GM23338 (cell line): ENCODE measurements around the gene CRKL. TPM values are rescaled to one million over a fixed set of nuclear protein-coding genes. Genes with fewer than 3 reads are reported as not detected.

Source experiments
- ATAC-seq: fragments of 200-7000 bp; cut with Tn5 transposase; 3 replicates; pipeline ENCODE4 v1.9.1; 2020
- DNase-seq: peaks from one replicate; pipeline ENCODE4 v3.0.0-alpha.2; 2015; ENCODE audit warnings: low spot score
- H2AFZ ChIP-seq: fragments of 200-600 bp; sonication (generic); 2 replicates; pipeline ENCODE4 v1.8.0; 2016; ENCODE audit warnings: antibody characterized with exemption, mild to moderate bottlenecking, moderate library complexity
- H3F3A ChIP-seq: fragments of 200-600 bp; sonication (generic); replicated peaks from 2 replicates; pipeline ENCODE4 v1.8.0; 2017; ENCODE audit warnings: antibody characterized with exemption, mixed run types, low read depth
- H3K27ac ChIP-seq: fragments of 200-600 bp; sonication (generic); 2 replicates; pipeline ENCODE4 v1.6.1; 2016; ENCODE audit warnings: low read depth
- H3K27me3 ChIP-seq: fragments of 200-600 bp; sonication (generic); 2 replicates; pipeline ENCODE4 v1.8.0; 2016; ENCODE audit warnings: mild to moderate bottlenecking, mixed run types, moderate library complexity; ENCODE audit not compliant: insufficient read depth
- H3K36me3 ChIP-seq: fragments of 200-600 bp; sonication (generic); 2 replicates; pipeline ENCODE4 v1.8.0; 2016; ENCODE audit warnings: mild to moderate bottlenecking; ENCODE audit not compliant: insufficient read depth
- H3K4me1 ChIP-seq: fragments of 200-600 bp; sonication (generic); 2 replicates; pipeline ENCODE4 v1.8.0; 2016; ENCODE audit warnings: mild to moderate bottlenecking, moderate library complexity; ENCODE audit not compliant: insufficient read depth
- H3K4me2 ChIP-seq: fragments of 200-600 bp; sonication (generic); 2 replicates; pipeline ENCODE4 v1.7.1; 2017; ENCODE audit warnings: mixed run types
- H3K4me3 ChIP-seq: fragments of 200-600 bp; sonication (generic); 2 replicates; pipeline ENCODE4 v1.6.1; 2016; ENCODE audit warnings: mixed run types
- H3K79me2 ChIP-seq: fragments of 200-600 bp; sonication (generic); replicated peaks from 2 replicates; pipeline ENCODE4 v1.8.0; 2017; ENCODE audit warnings: mild to moderate bottlenecking; ENCODE audit not compliant: insufficient read depth
- H3K9me2 ChIP-seq: fragments of 200-600 bp; sonication (generic); 2 replicates; pipeline ENCODE4 v1.8.0; 2017; ENCODE audit not compliant: insufficient read depth
- H4K20me1 ChIP-seq: fragments of 200-600 bp; sonication (generic); replicated peaks from 2 replicates; pipeline ENCODE4 v1.8.0; 2017; ENCODE audit warnings: mild to moderate bottlenecking; ENCODE audit not compliant: insufficient read depth
- H3K27ac Mint-ChIP-seq: 2 replicates; pipeline ENCODE4 v1.8.0; 2020; ENCODE audit warnings: inconsistent platforms, mild to moderate bottlenecking, moderate library complexity, mixed read lengths
- H3K27me3 Mint-ChIP-seq: 3 replicates; pipeline ENCODE4 v1.8.0; 2022; ENCODE audit warnings: low read depth, mild to moderate bottlenecking, moderate library complexity, mixed read lengths, inconsistent platforms; ENCODE audit not compliant: insufficient read depth, poor library complexity
- H3K36me3 Mint-ChIP-seq: 3 replicates; pipeline ENCODE4 v1.8.0; 2021; ENCODE audit warnings: low read depth, mild to moderate bottlenecking, inconsistent platforms, moderate library complexity, mixed read lengths
- H3K4me1 Mint-ChIP-seq: 3 replicates; pipeline ENCODE4 v1.8.0; 2020; ENCODE audit warnings: mild to moderate bottlenecking, inconsistent platforms, mixed read lengths
- H3K4me3 Mint-ChIP-seq: 3 replicates; pipeline ENCODE4 v1.8.0; 2021; ENCODE audit warnings: moderate library complexity, mild to moderate bottlenecking, inconsistent platforms, mixed read lengths
- H3K9me3 Mint-ChIP-seq: 3 replicates; pipeline ENCODE4 v1.8.0; 2020; ENCODE audit warnings: moderate library complexity, mild to moderate bottlenecking, inconsistent platforms, mixed read lengths
- CREB1 ChIP-seq: fragments of 250-450 bp; sonication (Bioruptor Pico); IDR thresholded peaks from 2 replicates; pipeline ENCODE4 v1.5.0; 2020; ENCODE audit warnings: low read depth, mild to moderate bottlenecking, moderate library complexity
- EZH2 ChIP-seq: fragments of 200-600 bp; sonication (generic); IDR thresholded peaks from one replicate; pipeline ENCODE4 v1.8.0; 2017; ENCODE audit warnings: antibody characterized with exemption, mild to moderate bottlenecking, low read depth; ENCODE audit not compliant: unreplicated experiment
- EZH2phosphoT487 ChIP-seq: fragments of 200-600 bp; sonication (generic); IDR thresholded peaks from one replicate; pipeline ENCODE4 v1.8.1; 2018; ENCODE audit warnings: antibody characterized with exemption; ENCODE audit not compliant: unreplicated experiment
- JUNB ChIP-seq: IDR thresholded peaks from one replicate; pipeline ENCODE4 v1.6.1; 2016; ENCODE audit warnings: antibody characterized with exemption; ENCODE audit not compliant: unreplicated experiment
- NANOG ChIP-seq: IDR thresholded peaks from 2 replicates; pipeline ENCODE4 v1.6.1; 2016; ENCODE audit warnings: antibody characterized with exemption, borderline replicate concordance
- POLR2AphosphoS5 ChIP-seq: IDR thresholded peaks from 2 replicates; pipeline ENCODE4 v1.6.1; 2016; ENCODE audit warnings: antibody characterized with exemption, low read depth
- ZNF114 ChIP-seq: fragments of 250-450 bp; sonication (Bioruptor Pico); IDR thresholded peaks from 2 replicates; pipeline ENCODE4 v1.5.0; 2020; ENCODE audit warnings: mild to moderate bottlenecking, moderate library complexity
- ZNF462 ChIP-seq: fragments of 250-450 bp; sonication (Bioruptor Pico); IDR thresholded peaks from 2 replicates; pipeline ENCODE4 v1.5.0; 2020; ENCODE audit warnings: mild to moderate bottlenecking, moderate library complexity
- polyA plus RNA-seq: library from polyadenylated mRNA; unstranded; fragments of >200 nt; fragmentation: Nextera tagmentation; extraction: Ambion mirVana; gene quantifications from 2 replicates; pipeline ENCODE4 v1.2.1, GENCODE V29; 2016
- total RNA-seq: library from RNA; depleted of rRNA; stranded (reverse); fragments of >200 nt; shearing (Covaris generic); gene quantifications from 2 replicates; pipeline ENCODE4 v1.2.3, GENCODE V29; 2014

CRKL gene
- total and polyA plus RNA-seq, 2 experiments from 2014 or later = 39.5 to 104 TPM

- TF ChIP-seq ZNF462 (CRISPR knock-in tag) = no peak
- TF ChIP-seq EZH2phosphoT487 = no peak
- no peak for TF ChIP-seq NANOG
- TF ChIP-seq ZNF114 = no peak
- TF ChIP-seq JUNB = no peak
- TF ChIP-seq POLR2AphosphoS5 = no peak
- no peak for TF ChIP-seq EZH2
- no peak for TF ChIP-seq CREB1 (CRISPR knock-in tag)
- ATAC-seq = no peak; the same call in 2 of the 3 replicates
- peak overlapping the region; percentile 74 for H3K4me3 Mint-ChIP-seq
- H3K4me3 ChIP-seq = peak overlapping the region; percentile 55
- H3K9me2 ChIP-seq = 0 out of 2 replicates have a peak, but pooled peaks cover 6% of the 10 kb centered on the region
- DNase-seq = no peak
- no peaks in the 10 kb centered on the region for H3K79me2 ChIP-seq
- H3K4me1 Mint-ChIP-seq = peaks cover 15% of the 10 kb centered on the region
- H3K27ac ChIP-seq = no peak overlapping the region
- H3K27me3 ChIP-seq = no peaks in the 10 kb centered on the region
- H2AFZ ChIP-seq = no peak overlapping the region
- H3K4me2 ChIP-seq = peak overlapping the region; percentile 82
- H3K36me3 Mint-ChIP-seq = peaks cover 6% of the 10 kb centered on the region; the same call in 1 of the 3 replicates
- H3K27me3 Mint-ChIP-seq = peaks cover 34% of the 10 kb centered on the region
- H3K4me1 ChIP-seq = peaks cover 11% of the 10 kb centered on the region; the same call in 1 of the 2 replicates
- no peak overlapping the region for H3K27ac Mint-ChIP-seq
- H3K9me3 Mint-ChIP-seq = peaks cover 20% of the 10 kb centered on the region
- no peaks in the 10 kb centered on the region for H3F3A ChIP-seq
- no peaks in the 10 kb centered on the region; the same call in 1 of the 2 replicates for H3K36me3 ChIP-seq
- H4K20me1 ChIP-seq = no peaks in the 10 kb centered on the region
Observed at GRCh38 chr22:20979940-20980453, 62.8 kb downstream of the CRKL start.
